Vagina (tissue), 2 donors: ENCODE data around the gene CYP20A1. TPM values are rescaled to one million over a fixed set of nuclear protein-coding genes. Genes with fewer than 3 reads are reported as not detected.
"Not testable (repeated sequence)": the region's sequence is repeated elsewhere in the genome, so short reads cannot be mapped to it uniquely, and the experiment has no call there.

Experiments
- DNase-seq, 2 donors: peaks; one replicate each; pipeline ENCODE4 v3.0.0-alpha.2; 2017; ENCODE audit errors: extremely low spot score in 2 of 2
- H3K27ac ChIP-seq: fragments of 200-600 bp; sonication (generic); one replicate; pipeline ENCODE4 v1.5.1; 2019
- H3K27me3 ChIP-seq: fragments of 200-600 bp; sonication (generic); one replicate; pipeline ENCODE4 v1.5.1; 2019
- H3K36me3 ChIP-seq, 2 donors: fragments of 200-600 bp; sonication (generic); one replicate each; pipeline ENCODE4 v1.5.1; 2017 to 2019
- H3K4me1 ChIP-seq: fragments of 200-600 bp; sonication (generic); one replicate; pipeline ENCODE4 v1.5.1; 2019
- H3K4me3 ChIP-seq, 2 donors: fragments of 200-600 bp; sonication (generic); 1 replicate in 1 of 2; 2 replicates in 1 of 2; pipeline ENCODE4 v1.5.1; 2016 to 2019
- H3K9me3 ChIP-seq: fragments of 200-600 bp; sonication (generic); one replicate; pipeline ENCODE4 v1.5.1; 2019
- CTCF ChIP-seq, 3 experiments: fragments of 450-650 bp in 2 of 3; fragments of 200-600 bp in 1 of 3; sonication (generic) in 1 of 3; IDR thresholded peaks; one replicate each; pipeline ENCODE4 v1.5.1; 2017 to 2019; ENCODE audit warnings: antibody characterized with exemption in 3 of 3, mild to moderate bottlenecking in 2 of 3, moderate library complexity in 2 of 3
- POLR2A ChIP-seq, 2 donors: fragments of 450-650 bp; IDR thresholded peaks; one replicate each; pipeline ENCODE4 v1.6.1; 2017; ENCODE audit warnings: antibody characterized with exemption in 2 of 2, mild to moderate bottlenecking in 2 of 2, moderate library complexity in 2 of 2
- POLR2AphosphoS5 ChIP-seq, 2 donors: sonication (generic); formaldehyde crosslinking; IDR thresholded peaks; one replicate each; pipeline ENCODE4 v1.9.0; 2017; ENCODE audit warnings: antibody characterized with exemption in 2 of 2, mild to moderate bottlenecking in 2 of 2, low read depth in 1 of 2; ENCODE audit not compliant: insufficient read depth in 1 of 2
- intact Hi-C: fragments of 100-400 bp; cut with DNase I; formaldehyde crosslinking; loops from one replicate; pipeline ENCODE4 v1.15.1; 2023
- total RNA-seq: library from RNA; depleted of rRNA; stranded (reverse); fragments of >200 nt; gene quantifications from one replicate; pipeline ENCODE4 v1.2.3, GENCODE V29; 2016

The CYP20A1 gene
- total RNA-seq, 1 donor from 2014 or later = 19.4 TPM

GRCh38 chr2:203282101-203282500 lies 43.3 kb downstream of the CYP20A1 start:
- TF ChIP-seq CTCF (IDR thresholded peaks at IDR 0.05) (no peak), POLR2AphosphoS5 (IDR thresholded peaks at IDR 0.05; ENCODE audit: insufficient read depth in 1 of 2, low read depth in 1 of 2) (no peak), POLR2A (IDR thresholded peaks at IDR 0.05) (no peak)

GRCh38 chr2:203286532-203286931 lies 47.7 kb downstream of the CYP20A1 start:
- H3K27me3 ChIP-seq = no peaks in the 10 kb centered on the region
- H3K27ac ChIP-seq = no peak overlapping the region
- H3K36me3 ChIP-seq = peaks cover 0 to 26% of the 10 kb centered on the region in 2 donors
- H3K4me3 ChIP-seq = no peak overlapping the region
- no peak for DNase-seq
- H3K9me3 ChIP-seq = no peaks in the 10 kb centered on the region
- intact Hi-C loops = no loop called here
- no peaks in the 10 kb centered on the region for H3K4me1 ChIP-seq
- TF ChIP-seq CTCF (IDR thresholded peaks at IDR 0.05) (no peak), POLR2AphosphoS5 (IDR thresholded peaks at IDR 0.05; ENCODE audit: insufficient read depth in 1 of 2, low read depth in 1 of 2) (no peak), POLR2A (IDR thresholded peaks at IDR 0.05) (no peak)

More at GRCh38 chr2:203282101-203282500, 43.3 kb downstream of the CYP20A1 start:
- DNase-seq = no peak
- no peaks in the 10 kb centered on the region for H3K27me3 ChIP-seq
- no peaks in the 10 kb centered on the region for H3K9me3 ChIP-seq
- H3K4me3 ChIP-seq = no peak overlapping the region
- no peaks in the 10 kb centered on the region for H3K4me1 ChIP-seq
- no peak overlapping the region for H3K27ac ChIP-seq
- peaks cover 0 to 48% of the 10 kb centered on the region in 2 donors for H3K36me3 ChIP-seq
- intact Hi-C loops = no loop called here

DNA sequence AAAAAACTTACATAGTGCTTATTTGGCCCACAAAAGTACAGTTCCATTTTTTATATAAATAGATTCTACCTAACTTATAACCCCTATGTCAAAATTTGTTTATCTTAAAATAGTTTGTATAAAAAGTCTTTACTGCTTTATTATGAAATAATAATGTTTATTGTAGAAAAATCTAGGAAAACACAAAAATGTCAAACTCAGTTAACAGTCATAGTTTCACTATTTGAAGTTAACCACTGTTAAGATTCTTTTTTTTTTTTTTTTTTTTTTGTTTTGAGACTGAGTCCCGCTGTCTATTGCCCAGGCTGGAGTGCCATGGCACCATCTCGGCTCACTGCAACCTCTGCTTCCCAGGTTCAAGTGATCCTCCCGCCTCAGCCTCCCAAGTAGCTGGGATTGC lies 62.8 kb downstream of the CYP20A1 start:
- no peaks in the 10 kb centered on the region for H3K9me3 ChIP-seq
- TF ChIP-seq CTCF (IDR thresholded peaks at IDR 0.05) (no peak), POLR2AphosphoS5 (IDR thresholded peaks at IDR 0.05; ENCODE audit: insufficient read depth in 1 of 2, low read depth in 1 of 2) (no peak), POLR2A (IDR thresholded peaks at IDR 0.05) (no peak)
- no peak overlapping the region for H3K4me3 ChIP-seq
- peaks cover 0 to 17% of the 10 kb centered on the region in 2 donors for H3K36me3 ChIP-seq
- no peak overlapping the region for H3K27ac ChIP-seq
- no peaks in the 10 kb centered on the region for H3K27me3 ChIP-seq
- intact Hi-C loops = no loop called here
- no peak for DNase-seq
- no peaks in the 10 kb centered on the region for H3K4me1 ChIP-seq

DNA sequence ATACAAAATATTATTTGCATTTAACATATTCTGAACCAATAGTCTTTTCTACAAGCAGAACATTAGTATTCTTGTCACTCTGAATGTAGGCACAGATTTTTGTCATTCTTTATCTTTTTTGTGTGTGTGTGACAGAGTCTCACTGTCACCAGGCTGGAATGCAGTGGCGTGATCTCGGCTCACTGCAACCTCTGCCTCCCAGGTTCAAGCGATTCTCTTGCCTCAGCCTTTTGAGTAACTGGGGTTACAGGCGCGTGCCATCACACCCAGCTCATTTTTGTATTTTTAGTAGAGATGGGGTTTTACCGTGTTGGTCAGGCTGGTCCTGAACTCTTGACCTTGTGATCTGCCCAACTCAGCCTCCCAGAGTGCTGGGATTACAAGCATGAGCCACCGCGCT lies 63.8 kb downstream of the CYP20A1 start:
- intact Hi-C loops, DNase-seq, H3K4me3 ChIP-seq, H3K9me3 ChIP-seq, H3K27ac ChIP-seq, H3K27me3 ChIP-seq, H3K36me3 ChIP-seq, H3K4me1 ChIP-seq: not testable (repeated sequence)

DNA sequence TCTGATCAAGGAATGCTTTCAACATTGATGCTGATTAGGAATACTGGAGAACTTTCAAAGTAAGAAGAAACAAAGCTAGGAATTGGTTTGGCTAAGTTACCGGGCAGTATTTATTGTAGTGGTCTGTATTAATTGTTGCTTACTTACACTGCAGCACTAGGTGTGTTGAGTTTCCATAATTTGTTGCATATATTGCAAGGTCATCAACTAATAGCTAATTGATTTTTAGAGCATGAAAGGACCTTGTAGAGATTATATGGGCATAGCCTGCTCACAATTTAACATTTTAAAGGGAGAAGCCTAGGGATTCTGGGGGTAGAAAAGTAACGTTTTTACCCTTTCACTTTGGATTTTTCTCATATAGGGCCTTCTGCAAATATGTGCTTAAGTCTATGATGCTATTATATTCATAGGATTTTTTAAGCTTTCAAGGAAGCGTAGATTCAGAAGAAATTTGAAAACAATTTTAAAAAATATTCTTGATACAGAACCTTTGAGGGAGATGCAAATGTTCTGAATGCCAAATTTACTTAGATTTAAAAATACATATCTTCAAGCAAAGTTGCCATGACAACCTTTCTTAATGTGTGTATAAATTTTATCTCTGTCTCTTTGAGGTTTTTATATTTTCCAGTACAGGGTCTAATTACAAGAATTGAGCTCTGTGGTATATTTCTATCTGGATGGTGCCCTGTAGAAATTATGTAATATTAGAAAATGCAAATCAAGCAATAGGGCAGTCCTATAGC lies 72.0 kb downstream of the CYP20A1 start:
- Histone ChIP-seq H3K4me3 (no peak overlapping the region), H3K9me3 (no peaks in the 10 kb centered on the region), H3K36me3 (peaks cover 0 to 5% of the 10 kb centered on the region in 2 donors), H3K27ac (no peak overlapping the region), H3K27me3 (no peaks in the 10 kb centered on the region), H3K4me1 (no peaks in the 10 kb centered on the region)
- intact Hi-C loops = no loop called here
- no peak for DNase-seq
- TF ChIP-seq POLR2A (IDR thresholded peaks at IDR 0.05) = no peak
- TF ChIP-seq POLR2AphosphoS5 (IDR thresholded peaks at IDR 0.05; ENCODE audit: insufficient read depth in 1 of 2, low read depth in 1 of 2) = no peak
- TF ChIP-seq CTCF (IDR thresholded peaks at IDR 0.05) = no peak
